SK-N-SH treated with all-trans-retinoic acid at 6 μM for 48 hours (cell line): ENCODE results near the gene DYRK2.

Experiments used
- ATAC-seq: fragments of 200-7000 bp; cut with Tn5 transposase; 3 replicates; pipeline ENCODE4 v1.9.1; 2020; ENCODE audit warnings: mild to moderate bottlenecking, moderate library complexity
- ARNTL ChIP-seq: fragments of 450-650 bp; formaldehyde crosslinking; IDR thresholded peaks from 2 replicates; pipeline ENCODE4 v1.5.0; 2020; ENCODE audit warnings: low read depth, mild to moderate bottlenecking, moderate library complexity, borderline replicate concordance
- BACH2 ChIP-seq: fragments of 250-450 bp; sonication (Bioruptor Pico); IDR thresholded peaks from 2 replicates; pipeline ENCODE4 v1.9.0; 2021; ENCODE audit warnings: mild to moderate bottlenecking, borderline replicate concordance
- CREB5 ChIP-seq: fragments of 250-450 bp; sonication (Bioruptor Pico); IDR thresholded peaks from 2 replicates; pipeline ENCODE4 v1.5.1; 2020; ENCODE audit warnings: low read depth, mild to moderate bottlenecking, moderate library complexity
- CSDC2 ChIP-seq: fragments of 250-450 bp; sonication (Bioruptor Pico); IDR thresholded peaks from 2 replicates; pipeline ENCODE4 v1.5.0; 2020; ENCODE audit warnings: mild to moderate bottlenecking, moderate library complexity
- CSRNP3 ChIP-seq: fragments of 250-450 bp; sonication (Bioruptor Pico); IDR thresholded peaks from 2 replicates; pipeline ENCODE4 v1.5.1; 2021; ENCODE audit warnings: mild to moderate bottlenecking, moderate library complexity
- ESRRG ChIP-seq: fragments of 250-450 bp; sonication (Bioruptor Pico); IDR thresholded peaks from 2 replicates; pipeline ENCODE4 v1.6.1; 2021; ENCODE audit warnings: mild to moderate bottlenecking
- GLIS3 ChIP-seq: fragments of 250-450 bp; sonication (Bioruptor Pico); IDR thresholded peaks from 2 replicates; pipeline ENCODE4 v1.5.0; 2020; ENCODE audit warnings: mild to moderate bottlenecking, moderate library complexity
- ISL1 ChIP-seq: fragments of 250-450 bp; sonication (Bioruptor Pico); IDR thresholded peaks from 2 replicates; pipeline ENCODE4 v2.1.2; 2022; ENCODE audit warnings: mild to moderate bottlenecking, moderate library complexity
- OSR1 ChIP-seq: fragments of 250-450 bp; sonication (Bioruptor Pico); IDR thresholded peaks from 2 replicates; pipeline ENCODE4 v1.8.0; 2022; ENCODE audit warnings: moderate library complexity, mild to moderate bottlenecking, inconsistent platforms
- PATZ1 ChIP-seq: fragments of 250-450 bp; sonication (Bioruptor Pico); IDR thresholded peaks from 2 replicates; pipeline ENCODE4 v1.8.0; 2020; ENCODE audit warnings: mild to moderate bottlenecking, moderate library complexity, borderline replicate concordance
- POU6F1 ChIP-seq: fragments of 250-450 bp; sonication (Bioruptor Pico); IDR thresholded peaks from 2 replicates; pipeline ENCODE4 v1.8.0; 2021; ENCODE audit warnings: low read depth, mild to moderate bottlenecking, moderate library complexity, borderline replicate concordance
- PPARA ChIP-seq: fragments of 250-450 bp; sonication (Bioruptor Pico); IDR thresholded peaks from 2 replicates; pipeline ENCODE4 v1.5.0; 2020; ENCODE audit warnings: mild to moderate bottlenecking, borderline replicate concordance
- RARB ChIP-seq: fragments of 250-450 bp; sonication (Bioruptor Pico); IDR thresholded peaks from 2 replicates; pipeline ENCODE4 v1.8.0; 2021; ENCODE audit warnings: mild to moderate bottlenecking, moderate library complexity
- SNAI2 ChIP-seq: fragments of 250-450 bp; sonication (Bioruptor Pico); IDR thresholded peaks from 2 replicates; pipeline ENCODE4 v1.5.0; 2020; ENCODE audit warnings: mild to moderate bottlenecking, moderate library complexity
- TCF4 ChIP-seq: fragments of 250-450 bp; sonication (Bioruptor Pico); IDR thresholded peaks from 2 replicates; pipeline ENCODE4 v1.8.0; 2021; ENCODE audit warnings: mild to moderate bottlenecking, moderate library complexity, borderline replicate concordance
- TOX ChIP-seq: fragments of 250-450 bp; sonication (Bioruptor Pico); IDR thresholded peaks from 2 replicates; pipeline ENCODE4 v1.8.0; 2021; ENCODE audit warnings: mild to moderate bottlenecking, moderate library complexity, borderline replicate concordance
- TSHZ2 ChIP-seq: fragments of 250-450 bp; sonication (Bioruptor Pico); IDR thresholded peaks from 2 replicates; pipeline ENCODE4 v1.5.0; 2020; ENCODE audit warnings: mild to moderate bottlenecking, moderate library complexity
- ZC3H10 ChIP-seq: fragments of 250-450 bp; sonication (Bioruptor Pico); IDR thresholded peaks from 2 replicates; pipeline ENCODE4 v1.5.1; 2021; ENCODE audit warnings: mild to moderate bottlenecking, moderate library complexity
- ZFP3 ChIP-seq: fragments of 250-450 bp; sonication (Bioruptor Pico); IDR thresholded peaks from 2 replicates; pipeline ENCODE4 v1.5.0; 2020; ENCODE audit warnings: mild to moderate bottlenecking, moderate library complexity
- ZFP30 ChIP-seq: fragments of 450-650 bp; formaldehyde crosslinking; IDR thresholded peaks from 2 replicates; pipeline ENCODE4 v1.5.0; 2022; ENCODE audit warnings: mild to moderate bottlenecking, moderate library complexity
- ZNF565 ChIP-seq: fragments of 450-650 bp; formaldehyde crosslinking; conservative IDR thresholded peaks from 2 replicates; pipeline ENCODE4 v1.5.0; 2020; ENCODE audit warnings: low read depth, mild to moderate bottlenecking, moderate library complexity
- ZNF70 ChIP-seq: fragments of 450-650 bp; formaldehyde crosslinking; IDR thresholded peaks from 2 replicates; pipeline ENCODE4 v1.5.0; 2020; ENCODE audit warnings: mild to moderate bottlenecking, moderate library complexity
- ZNF8 ChIP-seq: fragments of 450-650 bp; formaldehyde crosslinking; IDR thresholded peaks from 2 replicates; pipeline ENCODE4 v1.5.0; 2020; ENCODE audit warnings: mild to moderate bottlenecking, moderate library complexity

The DYRK2 gene

GRCh38 chr12:67609226-67609870, 39.2 kb upstream of the DYRK2 start:
- TF ChIP-seq TSHZ2 (CRISPR knock-in tag) = no peak
- no peak for TF ChIP-seq BACH2 (CRISPR knock-in tag)
- no peak for TF ChIP-seq PATZ1 (CRISPR knock-in tag)
- no peak for TF ChIP-seq CSRNP3 (CRISPR knock-in tag)
- TF ChIP-seq PPARA (CRISPR knock-in tag) = no peak
- no peak for TF ChIP-seq RARB (CRISPR knock-in tag)
- TF ChIP-seq TCF4 (CRISPR knock-in tag) = no peak
- TF ChIP-seq POU6F1 (CRISPR knock-in tag) = no peak
- no peak for TF ChIP-seq ZC3H10 (CRISPR knock-in tag)
- no peak for TF ChIP-seq GLIS3 (CRISPR knock-in tag)
- TF ChIP-seq CREB5 = no peak
- no peak for TF ChIP-seq OSR1
- no peak for TF ChIP-seq ZFP3 (CRISPR knock-in tag)
- TF ChIP-seq ISL1 (CRISPR knock-in tag) = no peak
- no peak for TF ChIP-seq TOX (CRISPR knock-in tag)
- no peak for TF ChIP-seq SNAI2 (CRISPR knock-in tag)
- TF ChIP-seq ZFP30 = no peak
- ATAC-seq = no peak

- ATAC-seq = no peak
- TF ChIP-seq ZFP30 = no peak
- no peak for TF ChIP-seq ZNF70 (CRISPR knock-in tag)
- TF ChIP-seq CSRNP3 (CRISPR knock-in tag) = no peak
- TF ChIP-seq CSDC2 (CRISPR knock-in tag) = no peak
- TF ChIP-seq ARNTL (CRISPR knock-in tag) = no peak
- no peak for TF ChIP-seq ISL1 (CRISPR knock-in tag)
- TF ChIP-seq ZFP3 (CRISPR knock-in tag) = no peak
- TF ChIP-seq SNAI2 (CRISPR knock-in tag) = no peak
- no peak for TF ChIP-seq ZNF8
- no peak for TF ChIP-seq ZNF565
- no peak for TF ChIP-seq OSR1
- no peak for TF ChIP-seq RARB (CRISPR knock-in tag)
- no peak for TF ChIP-seq PPARA (CRISPR knock-in tag)
- TF ChIP-seq ESRRG (CRISPR knock-in tag) = no peak
- no peak for TF ChIP-seq BACH2 (CRISPR knock-in tag)
- TF ChIP-seq CREB5 = no peak
- no peak for TF ChIP-seq TCF4 (CRISPR knock-in tag)
- no peak for TF ChIP-seq PATZ1 (CRISPR knock-in tag)
- TF ChIP-seq ZC3H10 (CRISPR knock-in tag) = no peak
Observed at GRCh38 chr12:67613040-67613439, 35.5 kb upstream of the DYRK2 start.
